Measurements from ENCODE around the gene KHDC4.

Gene KHDC4

GRCh38 chr1:155978325-155978972 is 44.2 kb upstream of the KHDC4 start, which contains the start of gene ARHGEF2:
Gene ARHGEF2 (minus strand): TSS chr1:155978547. CDS start chr1:155978427, 120 bp downstream.
- TF ChIP-seq CTCF (IDR thresholded peaks at IDR 0.05; ENCODE audit: insufficient read depth, low read depth, low read length, missing control alignments): peak; percentile 21
- H3K4me3 ChIP-seq (ENCODE audit: low read depth, low read length): peak within 1 kb of the TSS; percentile 86
- peak; percentile 92 for DNase-seq (ENCODE audit: low read depth)

GRCh38 chr1:155977690-155978324 is 43.6 kb upstream of the KHDC4 start:
- DNase-seq (ENCODE audit: low read depth): peak; percentile 48
- peak overlapping the region; percentile 86 for H3K4me3 ChIP-seq (ENCODE audit: low read depth, low read length)
- TF ChIP-seq CTCF (IDR thresholded peaks at IDR 0.05; ENCODE audit: insufficient read depth, low read depth, low read length, missing control alignments): no peak

- DNase-seq (ENCODE audit: low read depth): no peak
- H3K4me3 ChIP-seq (ENCODE audit: low read depth, low read length): peak overlapping the region; percentile 86
- no peak for TF ChIP-seq CTCF (IDR thresholded peaks at IDR 0.05; ENCODE audit: insufficient read depth, low read depth, low read length, missing control alignments)
Measured at GRCh38 chr1:155976913-155977689, 42.9 kb upstream of the KHDC4 start.

GRCh38 chr1:155976062-155976912 is 42.1 kb upstream of the KHDC4 start:
- TF ChIP-seq CTCF (IDR thresholded peaks at IDR 0.05; ENCODE audit: insufficient read depth, low read depth, low read length, missing control alignments): no peak
- H3K4me3 ChIP-seq (ENCODE audit: low read depth, low read length): peak overlapping the region; percentile 86
- DNase-seq (ENCODE audit: low read depth): peak; percentile 62

- no peak for TF ChIP-seq CTCF (IDR thresholded peaks at IDR 0.05; ENCODE audit: insufficient read depth, low read depth, low read length, missing control alignments)
- H3K4me3 ChIP-seq (ENCODE audit: low read depth, low read length): peak overlapping the region; percentile 86
- DNase-seq (ENCODE audit: low read depth): no peak
Measured at GRCh38 chr1:155975375-155976061, 41.3 kb upstream of the KHDC4 start.

All from GM12865 (cell line).